Cerebellar nuclear complex (tissue), 1 donor: Measurements from ENCODE around the gene ALPL.
"Not testable (repeated sequence)": the region's sequence is repeated elsewhere in the genome, so short reads cannot be mapped to it uniquely, and the experiment has no call there.

Experiments used
- DNase-seq, 2 experiments: peaks; one replicate each; lab custom pipeline; 2025; lab: John Stamatoyannopoulos, UW

Gene ALPL

DNA sequence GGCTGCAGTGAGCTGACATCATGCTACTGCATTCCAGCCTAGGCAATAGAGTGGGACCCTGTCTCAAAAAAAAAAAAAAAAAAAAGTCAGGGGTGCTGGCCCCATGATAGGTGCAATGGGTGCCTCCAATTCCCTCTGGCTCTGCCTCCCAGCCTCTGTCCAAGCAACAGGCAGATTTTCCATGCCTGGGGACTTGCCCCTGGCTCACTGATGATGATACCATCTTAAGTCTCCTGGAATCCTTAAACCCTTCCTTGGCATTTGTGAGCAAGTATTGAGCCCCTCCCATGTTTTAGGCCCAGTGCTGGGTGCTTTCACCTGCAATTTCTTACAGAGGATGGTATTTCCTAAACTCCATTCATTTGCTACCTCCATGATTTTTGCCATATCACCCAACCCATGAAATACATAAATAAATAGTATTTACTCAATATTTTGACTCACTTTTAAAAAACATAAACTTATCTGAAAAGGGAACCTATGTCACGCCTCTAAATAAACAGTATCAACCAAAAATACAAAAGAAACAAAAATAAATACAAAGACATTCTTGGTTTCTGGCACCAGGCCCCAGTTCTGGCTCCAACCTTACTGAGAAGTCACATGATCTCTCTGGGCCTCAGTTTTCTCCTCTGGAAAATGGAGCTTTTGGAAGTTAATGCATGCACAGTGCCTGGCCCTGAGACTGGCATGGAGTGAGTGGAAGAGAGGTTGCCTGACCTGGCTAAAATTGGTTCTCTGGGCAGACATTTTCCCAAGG is 1.5 kb upstream of the ALPL start:
- no peak for DNase-seq

- no peak for DNase-seq
Observed at GRCh38 chr1:21508580-21509350, 458 bp upstream of the ALPL start.

GRCh38 chr1:21510113-21510493 is 880 bp downstream of the ALPL start:
- no peak for DNase-seq

GRCh38 chr1:21510885-21511578 is 1.8 kb downstream of the ALPL start:
- DNase-seq = no peak

- DNase-seq = no peak
Observed at GRCh38 chr1:21511579-21512522, 2.6 kb downstream of the ALPL start.

DNA sequence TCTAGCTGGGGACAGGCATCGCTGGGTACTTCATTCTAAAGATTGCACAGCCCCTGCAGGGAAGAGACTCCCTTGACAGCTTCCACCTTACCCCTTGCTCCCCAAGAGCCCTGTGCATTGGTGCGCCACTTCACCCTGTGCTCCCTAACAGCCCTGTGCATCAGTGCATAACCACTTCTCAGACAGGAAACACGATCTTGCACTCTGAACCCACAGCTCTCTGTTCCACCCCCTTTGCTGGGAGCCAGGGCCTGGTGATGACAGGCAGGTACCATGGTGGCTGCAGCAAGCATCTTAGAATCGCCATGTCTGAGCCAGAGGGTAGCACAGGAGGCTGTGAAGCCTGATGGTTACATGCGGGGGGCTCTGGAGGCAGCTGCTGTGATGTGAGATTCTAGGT is 5.0 kb downstream of the ALPL start:
- DNase-seq = no peak

DNA sequence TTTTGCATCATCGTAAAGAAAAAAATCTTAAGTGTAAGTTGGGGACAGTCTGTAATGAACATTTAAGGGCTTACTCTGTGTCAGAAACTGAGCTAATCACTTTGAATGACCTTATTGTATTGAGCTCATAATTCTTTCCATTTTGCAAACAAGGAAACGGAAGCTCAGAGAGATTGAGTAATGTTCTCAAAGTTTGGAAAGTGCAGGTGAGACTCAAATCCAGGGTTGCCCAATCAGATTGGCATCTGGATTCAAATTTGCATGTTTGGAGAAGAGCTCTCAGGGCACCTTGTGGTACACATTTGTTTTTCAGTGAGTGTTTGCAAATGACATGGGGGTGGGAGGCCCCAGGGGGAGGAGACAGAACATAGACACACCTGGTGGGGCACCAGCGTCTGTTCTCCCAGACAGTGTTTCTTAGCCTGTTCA is 8.0 kb downstream of the ALPL start:
- no peak for DNase-seq

GRCh38 chr1:21517660-21518480 is 8.6 kb downstream of the ALPL start:
- no peak for DNase-seq

- DNase-seq = no peak
Observed at GRCh38 chr1:21518774-21519455, 9.7 kb downstream of the ALPL start.

DNA sequence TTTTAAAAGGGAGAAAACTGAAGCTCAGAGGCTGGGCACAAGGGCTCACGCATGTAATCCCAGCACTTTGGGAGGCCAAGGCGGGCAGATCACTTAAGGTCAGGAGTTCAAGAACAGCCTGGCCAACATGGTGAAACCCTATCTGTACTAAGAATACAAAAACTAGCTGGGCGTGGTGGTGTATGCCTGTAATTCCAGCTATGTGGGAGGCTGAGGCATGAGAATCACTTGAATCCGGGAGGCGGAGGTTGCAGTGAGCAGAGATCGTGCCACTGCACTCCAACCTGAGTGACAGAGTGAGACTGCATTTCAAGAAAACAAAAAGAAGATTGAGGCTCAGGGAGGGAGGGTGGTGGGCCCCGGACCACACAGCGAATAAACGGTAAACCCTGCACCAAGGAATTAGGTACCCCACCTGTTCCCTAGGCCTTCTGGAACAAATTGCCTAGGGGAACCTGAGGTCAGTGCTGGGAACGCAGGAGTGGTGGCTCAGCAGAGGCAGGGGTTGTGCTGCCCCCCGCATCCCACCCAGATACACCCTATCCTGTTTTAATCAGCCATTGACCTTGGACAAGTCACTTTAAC is 10.4 kb downstream of the ALPL start:
- DNase-seq = not testable (repeated sequence)

DNA sequence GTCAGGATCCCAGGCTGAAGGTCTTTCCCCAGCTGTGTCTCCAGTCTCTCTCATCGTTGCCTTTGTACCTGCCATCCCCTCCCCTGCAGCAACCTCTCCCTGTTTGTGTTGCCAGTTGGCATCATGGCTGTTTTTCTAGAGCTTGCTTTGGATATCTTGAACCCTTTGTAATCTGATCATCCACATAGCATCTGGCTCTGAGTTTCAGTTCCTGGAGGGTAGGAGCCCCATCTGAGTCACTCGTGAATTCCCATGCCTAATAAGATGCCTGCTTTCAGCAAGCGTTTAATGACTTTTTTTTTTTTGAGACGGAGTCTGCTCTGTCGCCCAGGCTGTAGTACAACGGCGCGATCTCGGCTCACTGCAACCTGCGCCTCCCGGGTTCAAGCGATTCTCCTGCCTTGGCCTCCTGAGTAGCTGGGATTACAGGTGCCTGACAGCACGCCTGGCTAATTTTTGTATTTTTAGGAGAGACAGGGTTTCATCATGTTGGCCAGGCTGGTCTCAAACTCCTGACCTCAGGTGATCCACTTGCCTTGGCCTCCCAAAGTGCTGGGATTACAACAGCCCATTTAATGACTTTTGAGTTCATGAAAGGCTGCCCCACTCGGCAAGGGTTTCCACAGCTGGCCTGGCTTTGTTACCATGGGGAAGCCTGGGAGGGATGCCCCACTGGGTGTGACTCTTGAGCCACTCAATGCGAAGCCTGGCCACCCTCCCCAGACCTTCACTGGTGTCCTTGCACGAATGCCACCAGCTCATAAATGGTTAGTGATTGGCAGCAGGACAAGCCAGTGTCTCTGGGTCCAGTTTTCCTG is 11.9 kb downstream of the ALPL start:
- no peak for DNase-seq

DNA sequence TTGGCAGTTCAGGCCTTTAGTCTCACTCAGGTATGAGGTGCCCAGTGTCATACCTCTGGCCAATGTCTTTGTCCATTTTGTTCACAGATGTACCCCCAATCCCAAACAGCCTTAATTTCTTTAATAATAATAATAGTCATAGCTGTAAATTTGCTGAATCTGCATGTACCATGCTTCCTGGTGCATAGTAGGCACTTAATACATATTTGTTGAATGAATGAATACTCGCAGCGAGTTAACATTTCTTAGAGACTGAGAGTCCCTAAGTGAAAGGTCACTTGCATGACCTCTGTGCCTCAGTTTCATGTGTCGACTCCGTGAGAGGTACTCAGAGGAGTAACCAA is 12.5 kb downstream of the ALPL start:
- no peak for DNase-seq

DNA sequence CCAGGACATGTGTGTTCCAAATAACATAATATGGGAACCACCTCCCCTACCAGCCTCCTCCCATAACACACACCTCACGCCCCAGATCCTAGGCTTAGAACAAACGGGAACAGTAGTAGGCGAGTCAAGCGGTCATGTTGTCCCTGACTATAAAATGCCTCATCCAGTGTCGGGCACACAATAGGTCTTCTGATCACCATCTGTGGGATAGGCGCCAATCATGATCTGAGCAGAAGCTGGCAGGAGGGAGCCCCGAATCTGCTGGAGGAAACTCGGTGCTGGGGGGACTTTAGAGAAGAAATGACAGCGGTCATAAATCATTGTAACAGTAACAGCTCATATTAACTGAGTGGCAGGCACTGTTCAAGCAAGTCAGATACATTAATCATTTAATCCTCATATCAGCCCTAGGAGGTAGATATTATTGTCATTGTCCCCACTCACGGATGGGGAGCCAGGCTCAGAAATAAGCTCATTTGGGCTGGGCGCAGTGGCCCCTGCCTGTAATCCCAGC is 13.4 kb downstream of the ALPL start:
- no peak for DNase-seq

DNA sequence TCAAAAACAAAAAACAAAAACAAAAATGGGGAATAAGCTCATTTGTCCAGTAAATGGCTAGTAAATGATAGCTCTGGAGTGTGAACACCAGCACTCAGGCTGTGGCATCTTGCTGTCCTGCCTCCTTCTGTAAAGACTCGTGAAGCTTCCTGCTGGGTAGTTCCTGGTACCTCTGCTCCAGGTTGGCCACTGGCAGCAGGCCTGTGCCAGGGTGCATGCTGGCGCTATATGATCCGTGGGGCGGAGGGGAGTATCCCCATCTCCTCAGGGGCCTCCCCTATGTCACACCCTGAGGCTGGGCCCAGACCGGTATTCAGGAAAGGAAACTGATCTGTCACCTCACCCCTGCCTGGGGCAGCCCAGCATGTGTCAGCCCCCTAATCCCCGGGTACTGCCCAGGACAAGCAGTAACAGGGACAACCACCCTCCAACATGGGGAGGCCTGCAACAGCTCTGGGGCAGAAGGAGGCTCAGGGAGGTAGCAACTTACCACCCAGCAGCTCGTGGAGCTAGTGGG is 14.1 kb downstream of the ALPL start:
- no peak for DNase-seq

DNA sequence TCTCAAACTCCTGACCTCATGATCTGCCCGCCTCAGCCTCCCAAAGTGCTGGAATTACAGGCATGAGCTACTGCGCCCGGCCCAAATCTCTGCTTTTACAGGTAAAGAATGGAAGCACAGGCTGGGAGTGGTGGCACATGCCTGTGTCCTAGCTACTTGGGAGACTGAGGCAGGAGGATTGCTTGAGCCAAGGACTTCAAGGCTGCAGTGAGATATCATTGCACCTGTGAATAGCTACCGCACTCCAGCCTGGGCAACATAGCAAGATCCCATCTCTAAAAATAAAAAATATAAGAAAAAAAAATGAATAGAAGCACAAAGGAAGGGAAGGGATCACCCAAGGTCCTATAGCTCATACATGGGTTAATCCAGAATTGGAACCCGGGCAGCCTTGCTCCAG is 15.0 kb downstream of the ALPL start:
- DNase-seq = no peak

DNA sequence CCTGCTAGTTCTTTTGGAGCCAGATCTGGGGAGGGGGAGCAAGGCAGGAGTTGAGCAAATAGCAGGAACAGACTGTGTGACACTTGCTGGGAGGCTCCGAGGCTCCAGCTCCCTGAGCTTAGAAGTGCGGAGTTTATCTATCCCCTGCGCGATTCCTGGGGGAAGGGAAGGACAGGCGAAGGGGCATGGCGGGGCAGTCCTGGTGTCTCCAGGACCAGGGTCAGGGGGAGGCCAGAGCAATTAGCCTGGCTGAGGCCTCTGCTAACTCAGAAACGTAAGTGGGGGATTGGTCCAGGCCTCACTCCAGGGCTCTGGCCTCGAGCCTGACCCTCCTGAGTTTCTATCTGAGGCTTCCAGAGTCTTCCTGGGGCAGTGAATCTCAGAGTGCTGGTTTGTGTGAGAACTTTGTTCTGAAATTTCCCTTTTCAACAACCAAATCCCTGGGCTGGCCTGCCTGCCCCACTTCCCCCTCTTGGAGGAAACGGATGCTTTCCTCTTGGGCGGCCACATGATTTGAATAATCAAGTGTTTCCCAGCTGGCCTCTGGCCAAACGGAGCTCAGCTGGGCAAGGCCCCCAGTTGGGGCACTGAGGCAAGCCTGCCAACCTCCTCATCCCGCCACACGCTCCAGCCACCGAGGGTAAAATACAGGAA is 15.6 kb downstream of the ALPL start:
- DNase-seq = no peak

DNA sequence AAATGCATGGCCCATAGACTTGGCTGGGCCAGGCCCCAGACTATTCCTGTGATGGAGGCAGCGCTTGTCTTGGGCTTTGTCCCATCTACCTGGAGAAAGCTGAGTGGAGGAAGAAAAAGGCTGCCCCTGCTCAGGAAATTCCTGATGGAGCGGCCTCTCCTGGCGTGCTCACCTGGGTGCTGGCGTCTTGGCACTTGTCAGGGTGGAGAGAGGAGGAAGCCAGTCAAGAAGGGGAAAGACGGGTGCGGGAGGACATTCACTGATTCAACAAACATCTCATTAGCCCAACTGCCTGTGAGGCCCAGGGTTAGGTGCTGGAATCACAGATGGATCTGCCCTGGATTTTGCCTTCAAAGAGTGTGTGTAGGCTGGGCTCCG is 16.1 kb downstream of the ALPL start:
- no peak for DNase-seq

GRCh38 chr1:21526441-21526840 is 17.2 kb downstream of the ALPL start:
- no peak for DNase-seq
